Stimulated activated CD4-positive, alpha-beta T cell treated with anti-CD3 and anti-CD28 coated beads, TNF-alpha, amount 100 ng/mL, for 24 hours (primary cell): ENCODE data around the gene PLGLB1.
"Not testable (repeated sequence)": the region's sequence is repeated elsewhere in the genome, so short reads cannot be mapped to it uniquely, and the experiment has no call there.

Source experiments
- DNase-seq, 3 experiments: peaks; one replicate each; pipeline ENCODE4 v3.0.0-alpha.2; 2020; ENCODE audit warnings: low read depth in 3 of 3

The PLGLB1 gene

DNA sequence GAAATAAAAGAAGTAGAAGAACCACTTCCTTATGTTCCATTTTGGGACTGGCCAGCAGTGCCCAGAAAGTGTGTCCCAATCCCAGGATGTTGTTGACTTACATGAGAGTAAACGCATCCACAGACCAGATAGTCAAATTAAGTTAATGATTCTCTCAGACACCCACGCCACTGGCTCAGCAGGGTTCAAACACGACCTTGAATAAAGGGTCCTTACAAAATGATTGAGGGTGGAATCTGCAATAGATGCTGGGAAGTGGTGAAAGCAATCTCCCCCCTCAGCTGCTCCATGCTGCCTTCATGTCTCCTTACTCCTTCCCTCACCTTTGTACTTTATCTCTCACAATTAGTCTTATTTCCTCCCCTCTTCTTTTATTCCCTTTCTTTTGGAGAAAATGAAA lies at the start of gene PLGLB1:
Gene PLGLB1, minus strand, starts transcription at position 101 of the 400 bp plus-strand sequence. Its CDS starts 61 bp downstream, at position 40.
- DNase-seq: not testable (repeated sequence)

DNA sequence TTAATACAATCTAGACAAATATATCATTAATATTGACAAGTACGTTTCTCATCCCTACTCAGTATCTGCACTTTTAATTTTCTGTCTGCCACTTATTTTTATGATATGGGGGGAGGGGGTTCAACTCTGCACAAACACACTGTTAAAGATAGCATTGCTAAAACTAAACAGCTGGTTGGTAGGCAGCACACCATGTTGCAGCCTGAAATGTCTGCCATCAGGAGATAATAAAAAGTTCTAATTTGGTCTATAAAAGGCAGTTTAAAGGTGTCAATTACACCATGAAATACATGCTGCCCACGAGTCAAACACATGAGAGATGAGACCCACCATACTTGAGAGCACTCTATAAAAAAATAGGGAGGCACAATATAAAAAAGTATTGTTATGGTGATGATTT lies 42.7 kb upstream of the PLGLB1 start:
- not testable (repeated sequence) for DNase-seq

DNA sequence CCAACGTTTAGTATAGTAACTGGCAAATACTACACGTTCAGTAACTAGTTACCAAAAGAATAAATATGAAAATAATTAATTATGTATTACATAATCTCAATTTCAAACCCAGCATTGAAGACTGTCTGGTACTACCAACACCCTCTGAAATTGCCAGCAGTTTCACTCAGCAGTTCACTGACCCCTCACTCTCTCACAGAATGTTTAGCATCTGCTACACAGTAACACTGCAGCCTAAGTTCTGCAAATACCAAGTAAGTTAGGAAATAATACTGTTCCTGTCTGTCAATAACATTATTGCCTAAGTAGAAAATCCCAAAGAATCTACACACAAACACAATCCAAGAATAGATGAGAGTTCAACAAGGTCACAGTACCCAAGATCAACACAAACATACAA lies 41.8 kb upstream of the PLGLB1 start:
- DNase-seq: not testable (repeated sequence)

DNA sequence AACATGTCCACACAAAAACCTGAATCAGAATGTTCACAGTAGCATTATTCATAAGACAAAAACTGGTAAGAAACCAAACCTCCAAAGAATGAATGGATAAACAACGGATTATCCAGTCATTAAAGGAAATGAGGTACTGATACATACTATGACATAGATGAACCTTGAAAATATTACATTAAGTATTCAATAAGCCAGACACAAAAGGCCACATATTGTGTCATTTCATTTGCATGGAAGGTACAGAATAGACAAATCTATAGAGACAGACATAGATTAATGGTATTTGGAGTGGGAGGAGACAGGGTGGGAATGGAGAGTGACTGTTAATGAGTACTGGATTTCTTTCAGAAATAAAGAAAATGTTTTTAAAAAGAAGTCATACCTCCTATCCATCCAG lies 39.9 kb upstream of the PLGLB1 start:
- not testable (repeated sequence) for DNase-seq

DNA sequence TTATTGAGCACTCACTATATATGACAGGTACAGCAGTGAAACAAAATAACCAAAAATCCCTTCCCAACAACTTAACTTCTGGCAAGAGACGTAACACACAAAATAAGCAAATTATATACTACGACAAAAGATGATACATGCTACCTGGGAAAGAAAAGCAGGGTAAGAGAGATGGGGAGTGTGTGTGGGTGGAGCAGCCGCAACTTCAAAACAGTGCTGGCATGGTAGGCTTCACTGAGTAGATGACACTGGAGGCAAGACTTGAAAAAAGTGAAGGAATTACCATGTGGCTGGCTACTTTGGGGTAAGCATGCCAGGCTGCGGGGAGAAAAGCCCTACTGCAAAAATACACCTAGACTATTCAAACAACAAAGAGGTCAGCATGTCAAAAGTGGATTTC lies 36.0 kb upstream of the PLGLB1 start:
- not testable (repeated sequence) for DNase-seq

DNA sequence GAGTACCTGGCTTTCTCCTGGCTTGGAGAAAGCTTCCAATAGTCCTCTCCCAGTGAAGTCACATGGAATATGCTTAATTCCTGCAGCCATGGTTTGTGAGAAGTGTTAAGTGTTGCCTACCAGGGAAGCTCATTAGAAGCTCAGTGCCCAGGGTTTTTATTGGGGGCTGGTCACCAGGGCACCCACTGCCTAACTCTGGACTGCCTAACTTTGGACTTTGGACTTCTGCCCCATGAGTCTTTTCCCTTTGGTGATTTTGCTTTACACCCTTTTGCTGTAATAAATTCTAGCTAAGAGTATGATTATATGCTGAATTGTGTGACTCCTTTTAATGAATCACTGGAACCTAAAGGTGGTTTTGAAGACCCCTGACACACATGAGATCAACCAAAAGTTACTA lies 35.2 kb upstream of the PLGLB1 start:
- not testable (repeated sequence) for DNase-seq

DNA sequence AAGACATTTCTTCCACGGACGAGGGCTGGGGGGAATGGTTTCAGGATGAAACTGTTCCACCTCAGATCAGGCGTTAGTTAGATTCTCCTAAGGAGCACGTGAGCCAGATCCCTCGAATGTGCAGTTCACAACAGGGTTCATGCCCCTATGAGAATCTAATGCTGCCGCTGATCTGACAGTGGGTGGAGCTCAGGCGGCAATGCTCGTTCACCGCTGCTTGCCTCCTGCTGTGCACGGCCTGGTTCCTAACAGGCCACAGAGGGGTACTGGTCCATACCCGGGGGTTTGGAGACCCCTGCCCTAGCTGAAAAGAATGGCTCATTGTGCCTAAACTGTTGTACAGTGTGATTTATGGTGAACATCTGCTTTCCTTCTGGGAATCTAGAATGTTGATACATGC lies 34.8 kb upstream of the PLGLB1 start:
- not testable (repeated sequence) for DNase-seq

DNA sequence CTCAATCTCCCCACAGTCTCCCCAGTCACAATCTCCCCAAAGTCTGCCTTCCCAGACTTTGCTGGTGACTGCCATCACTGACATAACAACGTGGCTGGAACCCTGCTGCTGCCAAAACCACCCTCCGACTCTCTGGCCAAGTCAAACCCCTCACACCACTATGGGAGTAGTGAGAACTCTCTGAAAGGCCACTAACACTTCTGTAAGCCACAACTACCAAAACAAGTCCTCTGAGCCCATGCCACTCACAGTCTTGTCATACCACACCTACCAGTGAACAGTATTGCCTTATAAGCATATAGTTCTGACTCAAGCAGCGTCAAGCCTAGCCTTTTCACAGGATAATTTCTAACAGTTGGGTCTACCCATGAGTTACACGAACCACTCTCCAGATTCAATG lies 32.7 kb upstream of the PLGLB1 start:
- not testable (repeated sequence) for DNase-seq

DNA sequence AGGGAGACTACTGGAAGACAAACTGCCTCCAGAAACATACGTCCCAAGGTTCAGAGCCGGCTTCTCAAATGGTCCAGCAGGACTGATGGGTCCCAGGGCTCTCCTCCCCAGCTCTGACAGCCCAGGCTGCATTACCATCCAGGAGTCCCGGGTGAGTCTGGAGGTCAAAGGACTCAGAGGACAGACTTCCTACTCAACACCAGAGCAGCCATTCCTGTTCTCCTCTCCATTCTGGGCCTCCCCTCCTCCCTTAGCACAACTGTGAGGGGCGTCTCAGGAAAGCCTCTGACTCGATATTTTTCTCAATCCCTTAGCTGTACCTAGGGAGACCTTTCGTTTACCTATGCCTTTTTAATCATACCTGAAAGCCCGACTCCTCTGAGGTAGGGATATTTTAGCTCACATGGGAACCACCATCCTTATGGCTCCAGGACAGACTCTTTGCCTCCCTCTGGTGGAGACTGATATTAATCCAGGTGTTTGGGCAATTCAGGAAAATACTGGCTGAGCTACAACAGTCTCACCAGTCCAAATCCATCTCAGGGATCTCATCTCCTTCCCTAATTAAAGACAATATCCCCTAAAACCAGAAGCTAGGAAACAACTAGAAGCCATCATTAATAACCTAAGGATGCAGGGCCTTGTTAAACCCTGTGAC lies 19.8 kb upstream of the PLGLB1 start:
- not testable (repeated sequence) for DNase-seq

DNA sequence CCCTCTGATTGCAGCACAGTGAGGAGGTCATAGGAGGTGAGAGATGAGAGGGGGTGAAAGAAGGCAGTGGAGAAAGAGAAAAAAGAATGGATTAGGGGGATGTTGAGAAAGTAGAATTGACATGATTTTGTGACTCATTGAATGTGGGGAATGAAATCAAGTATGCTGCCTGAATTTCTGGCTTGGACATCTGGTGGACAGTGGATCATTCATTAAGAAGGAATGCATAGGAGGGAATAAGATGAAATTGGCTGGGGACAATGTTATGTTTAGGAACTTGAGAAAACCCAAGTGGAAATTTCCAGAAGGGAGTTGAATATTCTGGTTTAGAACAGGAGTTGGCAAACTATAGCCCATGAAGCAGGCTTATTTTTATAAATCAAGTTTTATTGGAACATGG lies 7.0 kb upstream of the PLGLB1 start:
- DNase-seq: not testable (repeated sequence)

DNA sequence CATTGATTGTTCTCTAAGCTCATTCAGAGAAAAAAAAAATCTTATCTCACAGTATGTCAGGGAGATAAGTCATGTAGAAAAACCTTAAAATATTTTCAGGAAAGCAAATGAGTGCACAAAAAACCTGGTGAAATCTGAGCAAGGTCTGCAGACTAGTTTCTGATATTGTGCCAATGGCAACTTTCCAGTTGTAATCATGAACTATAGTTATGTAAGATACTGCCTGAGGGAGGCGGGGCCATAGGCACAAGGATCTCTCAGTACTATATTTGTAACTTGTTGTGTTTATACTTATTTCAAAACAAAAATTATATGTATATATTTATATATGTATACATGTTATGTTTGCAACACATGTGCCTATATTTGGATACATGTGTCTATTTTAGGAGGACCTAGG lies 5.2 kb upstream of the PLGLB1 start:
- not testable (repeated sequence) for DNase-seq

DNA sequence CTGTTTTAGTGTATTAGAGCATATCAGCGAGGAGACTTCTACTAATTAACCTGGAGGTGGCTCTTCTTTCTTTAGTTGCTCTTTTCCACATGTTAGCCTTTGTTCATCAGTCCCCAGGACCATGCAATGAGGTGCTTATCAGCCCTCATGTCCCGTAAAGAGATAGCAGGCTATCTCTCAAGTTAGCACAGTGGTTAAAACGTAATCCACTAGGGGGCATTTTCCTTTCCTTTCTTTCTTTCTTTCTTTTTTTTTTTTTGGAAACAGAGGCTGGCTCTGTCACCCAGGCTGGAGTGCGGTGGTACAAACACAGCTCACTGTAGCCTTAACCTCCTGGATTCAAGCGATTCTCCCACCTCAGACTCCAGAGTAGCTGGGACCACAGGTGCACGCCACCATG lies 4.3 kb upstream of the PLGLB1 start:
- not testable (repeated sequence) for DNase-seq

DNA sequence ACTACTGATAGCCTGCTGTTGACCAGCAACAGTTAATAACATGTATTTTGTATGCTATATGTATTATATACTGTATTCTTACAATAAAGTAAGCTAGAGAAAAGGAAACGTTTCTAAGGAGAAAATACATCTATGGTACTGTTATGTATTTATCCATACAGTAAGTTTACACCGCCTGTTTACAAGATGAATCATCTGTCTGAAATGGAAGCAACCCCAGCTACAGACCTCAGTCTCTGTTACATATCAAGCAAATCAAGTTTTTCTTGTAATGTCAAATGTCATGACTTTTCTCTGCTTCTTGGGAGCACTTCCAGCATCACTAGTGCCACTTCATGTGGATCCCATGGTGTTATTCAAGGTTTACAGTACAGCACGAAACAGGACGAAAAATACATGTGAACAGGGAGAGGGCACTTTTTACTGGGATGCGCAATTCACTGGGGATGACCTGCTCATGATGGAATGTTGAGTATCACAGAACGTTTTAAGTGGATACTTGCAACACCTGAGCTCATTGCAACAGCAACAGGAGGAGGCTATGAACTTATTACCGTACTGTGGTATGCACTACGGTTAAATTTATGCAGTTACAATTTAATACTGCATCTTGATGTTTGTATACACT lies 2.5 kb upstream of the PLGLB1 start:
- not testable (repeated sequence) for DNase-seq

DNA sequence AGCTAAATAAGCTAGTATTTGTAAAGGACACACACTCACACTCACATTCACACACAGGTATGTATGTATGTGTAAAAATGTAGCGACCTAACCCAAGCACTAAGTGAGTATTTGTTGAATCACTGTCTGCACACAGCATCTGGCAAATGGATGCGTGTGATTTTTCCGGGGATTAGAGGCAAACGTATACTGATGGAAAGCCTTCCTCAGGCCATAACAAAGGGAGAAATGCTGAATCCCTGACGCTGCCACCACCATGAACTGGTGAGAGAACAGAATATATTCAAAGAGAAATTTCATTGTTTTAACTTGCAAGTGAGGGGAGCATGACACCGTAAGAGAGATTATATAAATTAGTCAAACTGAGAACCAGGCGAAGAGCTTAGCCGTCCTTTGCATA lies 601 bp downstream of the PLGLB1 start:
- DNase-seq: not testable (repeated sequence)

DNA sequence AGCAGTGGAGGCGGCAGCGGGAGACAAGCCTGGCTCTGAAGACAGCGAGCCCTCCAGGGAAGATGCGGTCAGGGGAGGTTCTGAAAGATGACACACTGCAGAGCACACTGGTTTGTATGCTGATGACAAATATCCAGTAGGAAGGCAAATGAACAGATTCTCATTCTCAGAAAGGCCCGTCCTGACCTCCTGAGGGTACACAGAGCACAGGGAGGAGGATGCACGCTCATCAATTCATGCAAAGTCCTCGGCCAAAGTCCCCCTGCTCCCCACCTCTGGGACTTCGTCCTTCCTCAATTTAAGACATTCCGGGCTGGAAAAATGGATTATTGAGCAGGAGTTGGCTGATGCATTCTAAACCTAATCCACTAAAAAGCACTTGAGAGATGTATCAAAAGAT lies 2.6 kb downstream of the PLGLB1 start:
- not testable (repeated sequence) for DNase-seq

DNA sequence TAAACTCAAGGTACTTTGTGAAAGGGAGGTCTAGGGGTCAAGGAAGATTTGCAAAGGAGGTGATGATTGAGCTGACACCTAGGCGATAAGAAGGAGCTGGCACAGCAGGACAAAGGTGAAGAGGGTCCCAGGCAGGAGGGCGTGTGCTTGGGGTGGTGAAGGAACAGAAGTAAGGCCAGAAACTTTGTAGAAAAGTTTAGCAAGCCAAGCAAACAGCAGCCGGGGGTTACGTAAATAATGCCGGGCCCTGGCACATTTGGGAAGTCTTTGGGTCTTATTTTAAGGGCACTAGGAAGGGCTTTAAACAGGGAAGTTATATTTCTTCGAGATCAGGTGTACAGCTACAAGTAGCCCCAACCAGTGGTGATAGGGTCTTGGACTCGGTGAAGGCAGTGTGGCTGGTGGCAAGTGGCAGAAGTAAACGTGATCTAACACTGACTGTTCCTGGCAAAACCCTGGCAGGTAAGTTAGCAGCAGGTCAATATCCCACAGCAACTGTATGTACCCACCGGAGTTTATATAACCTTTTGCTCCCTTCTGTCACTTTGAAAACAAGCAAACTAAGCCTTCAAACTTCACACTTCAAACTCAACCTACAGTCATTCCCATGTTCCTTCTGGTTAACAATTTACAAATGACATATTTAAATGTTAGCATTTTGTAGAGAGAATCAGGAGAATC lies 7.0 kb downstream of the PLGLB1 start:
- not testable (repeated sequence) for DNase-seq

DNA sequence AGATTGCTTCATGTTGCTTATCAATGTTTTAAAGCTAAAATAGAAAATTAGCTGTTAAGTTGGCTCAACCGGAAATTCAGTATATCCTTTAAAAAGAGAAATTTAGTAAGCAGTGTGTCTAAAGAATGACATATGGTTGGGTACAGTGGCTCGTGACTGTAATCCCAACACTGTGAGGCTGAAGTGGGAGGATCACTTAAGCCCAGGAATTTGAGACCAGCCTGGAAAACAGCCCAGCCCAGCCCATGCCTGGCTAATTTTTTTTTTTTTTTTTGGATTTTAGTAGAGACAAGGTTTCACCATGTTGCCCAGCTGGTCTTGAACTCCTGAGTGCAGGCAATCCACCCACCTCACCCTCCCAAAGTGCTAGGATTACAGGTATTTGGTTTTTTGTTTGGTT lies 17.2 kb downstream of the PLGLB1 start:
- not testable (repeated sequence) for DNase-seq
